Muscle layer of duodenum (tissue), 2 donors: ENCODE results near the gene RNF186.

Experiments
- H3K27ac ChIP-seq: one replicate; pipeline ENCODE4 v1.7.0; 2013; ENCODE audit warnings: mild to moderate bottlenecking, low read length
- H3K27me3 ChIP-seq: one replicate; pipeline ENCODE4 v1.7.0; 2013; ENCODE audit warnings: low read depth, mild to moderate bottlenecking, control low read depth, low read length
- H3K36me3 ChIP-seq, 2 donors: one replicate each; pipeline ENCODE4 v1.7.0; 2013; ENCODE audit warnings: low read length in 2 of 2, control low read depth in 1 of 2, mild to moderate bottlenecking in 1 of 2; ENCODE audit not compliant: insufficient read depth in 2 of 2, control insufficient read depth in 1 of 2
- H3K4me1 ChIP-seq, 2 donors: one replicate each; pipeline ENCODE4 v1.7.0; 2013; ENCODE audit warnings: low read length in 2 of 2, mild to moderate bottlenecking in 2 of 2, control low read depth in 1 of 2, moderate library complexity in 1 of 2; ENCODE audit not compliant: insufficient read depth in 2 of 2, control insufficient read depth in 1 of 2
- H3K4me3 ChIP-seq, 2 donors: one replicate each; pipeline ENCODE4 v1.7.0; 2013; ENCODE audit warnings: low read length in 2 of 2, low read depth in 1 of 2, mild to moderate bottlenecking in 1 of 2
- H3K9me3 ChIP-seq, 2 donors: one replicate each; pipeline ENCODE4 v1.7.0; 2013; ENCODE audit warnings: low read length in 2 of 2, control low read depth in 1 of 2, mild to moderate bottlenecking in 1 of 2; ENCODE audit not compliant: control insufficient read depth in 1 of 2
- donor health status: healthy.

The RNF186 gene, protein sequence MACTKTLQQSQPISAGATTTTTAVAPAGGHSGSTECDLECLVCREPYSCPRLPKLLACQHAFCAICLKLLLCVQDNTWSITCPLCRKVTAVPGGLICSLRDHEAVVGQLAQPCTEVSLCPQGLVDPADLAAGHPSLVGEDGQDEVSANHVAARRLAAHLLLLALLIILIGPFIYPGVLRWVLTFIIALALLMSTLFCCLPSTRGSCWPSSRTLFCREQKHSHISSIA

DNA sequence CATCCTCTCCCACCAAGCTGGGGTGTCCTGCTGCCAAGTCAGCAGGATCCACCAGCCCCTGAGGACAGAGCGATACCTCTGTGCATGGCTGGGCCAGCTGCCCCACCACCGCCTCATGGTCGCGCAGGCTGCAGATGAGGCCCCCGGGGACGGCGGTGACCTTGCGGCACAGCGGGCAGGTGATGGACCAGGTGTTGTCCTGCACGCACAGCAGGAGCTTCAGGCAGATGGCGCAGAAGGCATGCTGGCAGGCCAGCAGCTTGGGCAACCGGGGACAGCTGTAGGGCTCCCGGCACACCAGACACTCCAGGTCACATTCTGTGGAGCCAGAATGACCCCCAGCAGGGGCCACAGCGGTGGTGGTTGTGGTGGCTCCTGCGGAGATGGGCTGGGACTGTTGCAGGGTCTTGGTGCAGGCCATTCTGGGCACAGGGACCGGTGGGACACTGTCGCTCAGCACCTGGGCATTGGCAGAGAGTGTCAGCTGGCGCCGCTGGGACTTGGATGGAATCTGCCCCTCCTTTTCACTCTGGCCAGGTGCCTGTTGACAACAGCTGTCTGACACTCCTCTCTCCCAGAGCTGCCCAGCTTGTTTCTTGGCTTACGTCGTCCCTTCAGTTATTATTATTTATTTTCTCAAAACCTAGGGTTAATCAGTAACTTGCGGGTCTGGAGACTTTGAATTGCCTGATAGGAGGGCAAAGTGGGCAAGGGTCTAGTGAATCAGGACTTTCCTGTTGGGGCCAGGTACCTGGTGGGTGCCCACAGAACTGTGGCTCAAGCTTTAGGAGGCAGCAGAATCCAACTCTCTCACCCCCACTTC lies at the start of gene RNF186:
RNF186 (minus strand) TSS at position 603 of the 823 bp plus-strand sequence; CDS start at position 421, 182 bp downstream.
- H3K9me3 ChIP-seq = no peaks in the 10 kb centered on the region
- H3K27me3 ChIP-seq = no peaks in the 10 kb centered on the region
- no peaks in the 10 kb centered on the region for H3K36me3 ChIP-seq
- no peaks in the 10 kb centered on the region for H3K4me1 ChIP-seq
- peak within 1 kb of the TSS; percentile 85 for H3K27ac ChIP-seq
- H3K4me3 ChIP-seq = peak within 1 kb of the TSS in 1 of 2 donors; percentile 16

DNA sequence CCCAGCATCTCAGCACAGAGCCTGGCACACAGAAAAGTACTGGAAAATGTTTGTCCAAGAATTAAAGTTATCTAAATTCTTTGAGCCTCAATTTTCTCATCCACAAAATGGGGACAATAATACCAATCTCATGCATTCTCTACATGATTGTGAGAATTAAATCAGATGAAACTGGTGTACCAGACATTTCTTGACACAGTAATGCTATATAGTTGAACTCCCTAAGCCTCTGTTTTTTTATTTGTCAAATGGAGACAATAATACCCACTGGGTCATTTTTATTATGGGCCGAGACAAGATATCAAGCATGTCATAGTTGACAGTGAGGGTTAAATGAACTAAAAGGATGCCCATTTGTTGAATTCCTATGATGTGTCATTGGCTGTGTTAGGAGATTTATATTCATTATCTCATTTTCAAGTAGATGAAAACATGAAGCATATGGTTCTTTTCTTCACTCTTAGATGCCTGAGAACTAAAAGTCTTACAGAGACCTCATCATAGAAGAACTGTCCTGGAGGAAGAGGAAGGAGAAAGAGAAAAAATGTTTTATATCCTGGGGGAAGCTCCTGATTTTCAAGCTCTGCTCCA lies 49.6 kb upstream of the RNF186 start:
- H3K27ac ChIP-seq = no peak overlapping the region
- no peaks in the 10 kb centered on the region for H3K27me3 ChIP-seq
- no peaks in the 10 kb centered on the region for H3K4me1 ChIP-seq
- no peak overlapping the region for H3K4me3 ChIP-seq
- peaks cover 4 to 9% of the 10 kb centered on the region in 2 donors for H3K9me3 ChIP-seq
- no peaks in the 10 kb centered on the region for H3K36me3 ChIP-seq

DNA sequence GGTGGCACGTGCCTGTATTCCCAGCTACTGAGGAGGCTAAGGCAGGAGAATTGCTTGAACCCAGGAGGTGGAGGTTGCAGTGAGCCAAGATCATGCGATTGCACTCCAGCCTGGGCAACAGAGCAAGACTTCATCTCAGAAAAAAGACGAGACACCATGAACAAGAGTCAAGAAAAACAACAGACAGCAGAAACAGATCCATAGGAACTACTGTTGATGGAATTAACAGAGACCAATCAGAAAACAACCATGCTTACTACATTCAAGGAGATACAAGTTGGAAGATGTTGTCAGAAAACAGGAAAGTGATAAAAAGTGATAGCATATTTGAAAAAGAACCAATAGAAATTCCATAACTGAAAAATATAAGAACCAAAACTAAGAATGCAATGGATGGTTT lies 47.9 kb upstream of the RNF186 start:
- Histone ChIP-seq H3K27me3 (no peaks in the 10 kb centered on the region), H3K27ac (no peak overlapping the region), H3K9me3 (peaks cover 4 to 9% of the 10 kb centered on the region in 2 donors), H3K4me1 (no peaks in the 10 kb centered on the region), H3K4me3 (no peak overlapping the region), H3K36me3 (no peaks in the 10 kb centered on the region)

DNA sequence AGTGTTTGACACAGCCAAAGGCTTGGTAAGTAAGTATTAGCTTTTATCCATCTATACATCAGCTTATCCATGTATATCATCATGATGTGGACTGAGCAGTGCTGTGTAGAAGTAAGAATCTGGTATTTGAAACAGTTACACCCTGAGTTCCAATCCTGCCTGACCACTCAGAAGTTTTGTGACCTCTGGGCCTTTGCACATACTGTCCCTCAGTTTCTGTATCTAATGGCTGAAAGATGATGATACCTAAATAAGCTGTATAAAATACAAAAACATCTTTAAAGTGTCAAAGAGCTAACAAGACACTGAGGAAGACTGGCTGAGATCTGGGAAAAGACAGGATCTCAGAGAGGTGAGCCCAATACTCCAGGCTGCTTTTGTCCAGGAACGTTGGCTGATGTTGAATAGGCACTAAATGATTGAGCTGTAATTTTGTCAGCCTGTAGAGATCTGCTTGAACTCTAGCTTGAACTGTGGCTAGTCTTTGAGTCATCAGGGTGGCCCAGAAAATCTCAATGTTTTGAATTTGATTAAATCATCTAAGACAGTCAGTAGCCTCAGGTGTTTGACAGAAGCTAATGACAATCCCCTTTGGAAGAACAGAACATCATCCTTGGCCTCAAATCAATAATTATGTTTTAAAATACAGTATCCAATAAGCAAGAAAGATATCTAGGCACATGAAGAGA lies 46.9 kb upstream of the RNF186 start:
- H3K4me1 ChIP-seq = no peaks in the 10 kb centered on the region
- H3K9me3 ChIP-seq = peaks cover 4 to 9% of the 10 kb centered on the region in 2 donors
- no peak overlapping the region for H3K27ac ChIP-seq
- no peaks in the 10 kb centered on the region for H3K27me3 ChIP-seq
- no peaks in the 10 kb centered on the region for H3K36me3 ChIP-seq
- H3K4me3 ChIP-seq = no peak overlapping the region

DNA sequence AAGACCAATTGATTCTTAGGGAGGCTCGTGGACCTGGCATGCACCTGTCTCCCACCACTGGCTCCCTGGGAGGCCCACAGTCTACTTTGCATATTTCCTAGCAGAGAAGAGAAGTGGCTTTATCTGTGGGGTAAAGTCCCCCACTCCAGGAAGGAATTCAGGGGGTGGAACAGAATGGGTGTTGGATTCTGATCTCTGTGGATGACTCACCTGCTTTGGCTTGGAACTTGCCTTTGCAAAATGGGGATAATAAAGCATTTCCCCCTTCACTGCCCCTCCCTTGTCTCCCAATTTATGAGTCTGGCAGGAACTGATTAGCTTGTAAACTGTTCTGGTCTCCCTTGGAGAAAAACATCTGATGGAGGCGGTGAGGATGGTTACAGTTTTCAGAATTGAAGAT lies 46.0 kb upstream of the RNF186 start:
- H3K4me1 ChIP-seq = no peaks in the 10 kb centered on the region
- no peaks in the 10 kb centered on the region for H3K27me3 ChIP-seq
- H3K9me3 ChIP-seq = peaks cover 4 to 9% of the 10 kb centered on the region in 2 donors
- H3K27ac ChIP-seq = peak overlapping the region; percentile 82
- H3K4me3 ChIP-seq = no peak overlapping the region
- no peaks in the 10 kb centered on the region for H3K36me3 ChIP-seq

DNA sequence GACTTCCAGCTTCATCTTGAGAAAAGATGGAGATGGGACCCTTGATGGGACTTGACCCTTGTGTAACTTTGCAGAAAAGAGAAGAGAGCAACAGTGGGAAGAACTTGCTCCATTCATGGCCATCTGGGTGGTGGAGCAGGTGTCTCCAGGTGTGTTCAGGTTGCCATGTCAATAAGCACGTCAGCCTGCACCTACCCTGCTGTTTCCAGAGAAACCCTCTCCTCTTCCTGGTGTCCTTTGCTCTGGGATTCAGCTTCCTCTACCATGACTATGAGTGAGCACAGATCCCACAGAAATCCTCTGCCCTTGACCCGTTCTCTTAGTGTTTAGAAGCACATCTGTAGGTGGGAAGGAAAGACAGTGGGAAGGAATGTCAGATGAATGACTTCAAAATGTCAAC lies 45.3 kb upstream of the RNF186 start:
- no peak overlapping the region for H3K4me3 ChIP-seq
- no peaks in the 10 kb centered on the region for H3K36me3 ChIP-seq
- no peaks in the 10 kb centered on the region for H3K4me1 ChIP-seq
- no peaks in the 10 kb centered on the region for H3K27me3 ChIP-seq
- H3K9me3 ChIP-seq = peaks cover 4 to 6% of the 10 kb centered on the region in 2 donors
- H3K27ac ChIP-seq = peak overlapping the region; percentile 82

DNA sequence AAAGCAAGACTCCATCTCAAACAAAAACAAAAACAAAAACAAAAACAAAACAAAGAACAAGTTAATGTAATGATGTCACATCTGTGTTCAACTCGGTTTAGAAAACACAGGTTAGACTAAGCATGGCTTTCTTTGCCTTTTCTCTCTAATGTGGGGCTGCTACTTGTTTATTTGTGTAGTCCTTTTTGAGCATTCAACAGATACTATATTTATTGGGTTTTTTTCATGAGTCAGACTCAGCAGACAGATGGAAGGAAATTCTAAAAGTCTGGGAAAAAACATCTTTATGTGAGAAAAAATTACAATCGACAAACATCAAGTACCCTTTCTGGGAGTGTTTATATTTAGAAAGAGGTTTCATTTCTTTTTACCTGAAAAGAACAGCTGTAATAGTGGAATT lies 44.8 kb upstream of the RNF186 start:
- Histone ChIP-seq H3K27ac (peak overlapping the region; percentile 82), H3K27me3 (no peaks in the 10 kb centered on the region), H3K9me3 (peaks cover under 1 to 4% of the 10 kb centered on the region in 2 donors), H3K4me3 (no peak overlapping the region), H3K36me3 (no peaks in the 10 kb centered on the region), H3K4me1 (no peaks in the 10 kb centered on the region)

DNA sequence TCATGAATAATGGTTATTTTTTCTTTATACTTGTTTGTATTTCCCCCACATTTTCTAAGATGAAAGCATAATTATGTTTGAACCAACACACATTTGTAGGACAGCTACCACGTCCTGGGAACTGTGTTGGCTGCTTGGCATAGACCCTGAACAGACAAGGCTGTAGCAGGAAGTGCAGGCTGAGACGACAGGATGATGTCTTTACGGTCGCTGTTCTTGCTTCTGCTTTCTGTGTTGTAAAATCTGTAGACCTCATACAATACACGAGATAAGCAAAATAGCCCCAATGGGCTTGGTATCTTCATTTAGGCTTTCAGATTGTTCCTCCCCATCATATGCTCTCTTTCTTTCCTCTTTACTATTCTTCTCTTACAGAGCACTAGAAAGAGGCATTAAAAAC lies 43.8 kb upstream of the RNF186 start:
- H3K36me3 ChIP-seq = no peaks in the 10 kb centered on the region
- H3K4me1 ChIP-seq = no peaks in the 10 kb centered on the region
- H3K9me3 ChIP-seq = peaks cover 0 to 4% of the 10 kb centered on the region in 2 donors
- no peak overlapping the region for H3K4me3 ChIP-seq
- H3K27ac ChIP-seq = no peak overlapping the region
- no peaks in the 10 kb centered on the region for H3K27me3 ChIP-seq

DNA sequence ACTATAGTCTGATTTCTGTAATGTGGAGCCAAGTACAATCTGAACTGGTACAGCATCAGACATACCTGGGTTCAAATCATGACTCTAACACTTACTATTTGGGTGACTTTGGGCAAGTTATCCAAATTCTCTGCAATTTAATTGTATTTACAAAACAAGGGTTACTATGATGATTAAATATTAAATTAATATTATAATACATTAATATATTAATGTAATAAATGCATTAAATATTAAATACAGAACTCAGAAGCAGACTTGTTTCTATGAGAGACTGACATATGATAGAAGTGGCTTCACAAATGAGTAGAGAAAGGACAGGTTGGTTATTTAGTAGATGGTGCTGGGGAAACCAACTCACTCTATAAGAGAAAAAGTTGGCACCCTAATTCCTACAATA lies 39.8 kb upstream of the RNF186 start:
- H3K9me3 ChIP-seq = no peaks in the 10 kb centered on the region
- no peaks in the 10 kb centered on the region for H3K36me3 ChIP-seq
- no peaks in the 10 kb centered on the region for H3K4me1 ChIP-seq
- no peaks in the 10 kb centered on the region for H3K27me3 ChIP-seq
- no peak overlapping the region for H3K27ac ChIP-seq
- H3K4me3 ChIP-seq = no peak overlapping the region

DNA sequence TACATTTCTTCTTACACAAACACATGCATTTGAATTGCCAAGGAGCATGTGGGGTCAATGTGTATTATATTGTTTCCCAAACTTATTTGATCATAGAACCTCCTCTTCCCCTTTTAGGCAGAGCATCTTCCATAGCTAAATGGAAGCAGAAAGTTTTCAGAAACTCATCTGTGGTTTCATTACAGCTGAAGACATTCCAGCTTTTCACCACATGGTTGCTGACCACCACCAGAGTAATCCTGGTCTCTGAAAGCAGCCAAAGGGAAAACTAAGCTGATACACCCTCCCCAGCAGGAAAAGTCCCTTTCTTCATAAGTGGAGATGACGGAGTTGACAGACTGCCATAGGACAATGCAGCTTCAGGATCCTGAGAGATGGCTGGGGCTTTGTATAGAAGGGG lies 37.0 kb upstream of the RNF186 start:
- Histone ChIP-seq H3K9me3 (no peaks in the 10 kb centered on the region), H3K36me3 (no peaks in the 10 kb centered on the region), H3K4me3 (no peak overlapping the region), H3K27me3 (no peaks in the 10 kb centered on the region), H3K4me1 (no peaks in the 10 kb centered on the region), H3K27ac (no peak overlapping the region)

DNA sequence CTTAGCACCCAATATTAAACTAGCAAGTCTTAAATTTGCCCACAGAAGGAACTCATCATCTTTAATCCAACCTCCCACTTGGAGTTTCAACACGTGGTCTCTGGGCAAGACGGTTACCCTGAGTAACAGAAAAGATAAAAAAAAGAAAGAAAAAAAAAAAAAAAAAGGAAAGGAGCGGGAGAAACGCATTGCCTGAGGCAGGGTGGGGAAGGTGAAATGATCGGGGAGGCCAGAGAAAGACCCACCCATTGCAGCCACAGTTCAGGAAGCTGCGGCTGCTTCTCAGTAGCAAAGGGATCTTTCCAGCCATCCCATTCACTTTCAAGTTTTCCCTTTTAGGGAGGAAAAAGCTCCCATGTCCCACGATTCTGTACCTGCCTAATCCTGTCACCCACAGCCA lies 35.1 kb upstream of the RNF186 start:
- no peak overlapping the region for H3K4me3 ChIP-seq
- no peaks in the 10 kb centered on the region for H3K27me3 ChIP-seq
- no peak overlapping the region for H3K27ac ChIP-seq
- H3K4me1 ChIP-seq = no peaks in the 10 kb centered on the region
- no peaks in the 10 kb centered on the region for H3K9me3 ChIP-seq
- no peaks in the 10 kb centered on the region for H3K36me3 ChIP-seq
